GM18873 (cell line): ENCODE measurements around the gene NHERF2.

ENCODE experiments used
- ATAC-seq: cut with Tn5 transposase; IDR thresholded peaks from one replicate; pipeline ENCODE4 v1.9.1; 2021; ENCODE audit warnings: mild to moderate bottlenecking, moderate library complexity, moderate number of reproducible peaks; ENCODE audit not compliant: unreplicated experiment, low FRiP score

The NHERF2 gene

DNA sequence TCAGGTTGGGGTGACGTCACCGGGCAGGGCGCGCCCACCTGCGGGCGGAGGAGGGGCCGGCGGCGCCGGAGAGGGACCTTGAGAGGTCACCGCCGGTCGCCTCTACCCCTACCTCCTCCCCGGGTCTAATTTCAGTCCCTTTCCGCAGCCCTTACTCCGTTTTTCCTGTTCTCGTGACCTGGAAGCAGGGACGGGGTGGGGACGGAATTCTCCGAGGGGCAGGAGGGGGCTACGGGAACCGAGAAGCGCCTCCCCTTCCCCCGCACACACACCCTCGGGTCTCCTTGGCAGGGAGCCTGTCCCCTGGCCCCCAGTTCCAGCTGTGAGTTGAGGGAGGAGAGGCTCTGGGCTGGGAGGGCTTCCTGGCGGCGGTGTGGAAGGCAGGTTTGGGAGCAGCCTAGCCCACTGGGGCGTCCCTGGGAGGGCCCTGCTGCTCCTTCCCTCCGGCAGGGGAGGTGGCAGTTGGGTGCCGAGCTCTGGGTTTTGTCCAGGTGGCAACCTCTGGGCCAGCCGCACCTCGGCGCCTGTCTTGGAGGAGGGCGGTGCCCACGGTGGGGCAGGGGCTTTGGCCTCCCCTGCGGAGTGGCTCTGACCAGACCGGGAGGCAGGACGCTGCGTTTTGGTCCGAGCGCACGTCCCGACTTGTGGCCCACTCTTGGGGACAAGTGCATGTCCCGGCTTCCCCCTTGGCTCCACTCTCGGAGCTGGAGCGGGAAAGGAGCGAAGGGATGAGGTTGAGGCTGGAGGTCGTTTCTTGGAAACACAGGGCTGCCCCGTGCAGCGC lies 36.2 kb upstream of the NHERF2 start:
- no peak for ATAC-seq

DNA sequence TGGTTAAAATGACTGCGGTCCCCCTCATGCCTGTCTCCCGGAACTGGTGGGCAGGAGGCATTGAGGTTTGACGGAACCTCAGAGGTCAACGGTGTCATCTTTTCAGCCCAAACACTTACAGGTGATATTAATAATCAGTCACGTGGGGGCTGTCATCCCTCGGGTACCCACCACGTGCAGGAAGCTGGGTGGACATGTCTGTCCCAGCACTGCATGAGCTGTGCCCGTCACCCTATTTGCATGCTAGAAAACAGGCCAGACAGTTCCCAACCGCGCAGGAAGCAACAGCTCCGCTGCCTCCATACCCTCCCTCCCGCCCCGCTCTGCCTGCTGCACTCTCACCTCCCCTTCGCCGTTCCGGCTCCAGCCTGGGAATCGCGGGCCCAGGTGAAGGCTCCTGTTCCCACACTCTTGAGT lies 35.6 kb upstream of the NHERF2 start:
- ATAC-seq = peak; percentile 43

DNA sequence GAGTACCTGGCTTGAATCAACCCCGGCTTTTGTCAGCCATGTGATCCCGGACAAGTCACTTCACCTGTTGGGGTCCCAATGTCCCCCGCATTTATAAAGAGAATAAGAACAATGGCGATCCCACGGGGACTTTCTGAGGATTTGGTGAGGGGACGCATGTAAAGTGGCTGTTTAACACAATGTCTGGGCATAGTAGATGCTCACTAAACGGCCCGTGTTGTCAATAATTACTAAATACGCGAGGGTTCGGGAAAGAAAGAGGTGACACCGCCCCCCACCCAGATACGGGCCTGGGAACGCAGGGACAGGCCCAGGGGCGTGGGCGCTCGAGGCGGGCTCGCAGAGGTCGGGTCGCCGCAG lies 35.1 kb upstream of the NHERF2 start:
- no peak for ATAC-seq

DNA sequence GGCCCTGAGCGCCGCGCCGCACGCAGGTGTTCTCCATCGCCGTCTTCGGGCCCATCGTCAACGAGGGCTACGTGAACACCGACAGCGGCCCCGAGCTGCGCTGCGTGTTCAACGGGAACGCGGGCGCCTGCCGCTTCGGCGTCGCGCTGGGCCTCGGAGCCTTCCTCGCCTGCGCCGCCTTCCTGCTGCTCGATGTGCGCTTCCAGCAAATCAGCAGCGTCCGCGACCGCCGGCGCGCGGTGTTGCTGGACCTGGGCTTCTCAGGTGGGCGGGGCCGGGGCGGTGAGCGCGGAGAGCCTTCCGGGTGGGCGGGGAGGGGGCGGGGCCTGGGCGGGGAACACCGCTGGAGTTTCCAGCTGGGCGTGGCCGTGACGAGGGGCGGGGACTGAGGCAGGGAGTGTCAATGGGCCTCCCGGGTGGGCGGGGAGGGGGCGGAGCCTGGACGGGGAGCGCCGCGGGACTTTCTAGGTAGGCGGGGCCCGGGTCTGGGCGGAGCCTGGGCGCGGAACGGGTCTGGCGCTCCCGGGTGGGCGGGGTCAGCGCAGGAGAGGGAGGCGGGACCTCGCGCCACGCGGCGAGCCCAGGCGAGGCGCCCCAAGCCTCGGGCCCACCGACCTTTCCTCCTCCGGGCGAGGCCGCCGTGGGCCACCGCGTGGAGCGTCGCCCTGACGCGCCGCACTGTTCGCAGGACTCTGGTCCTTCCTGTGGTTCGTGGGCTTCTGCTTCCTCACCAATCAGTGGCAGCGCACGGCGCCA lies 34.6 kb upstream of the NHERF2 start:
- ATAC-seq = no peak

DNA sequence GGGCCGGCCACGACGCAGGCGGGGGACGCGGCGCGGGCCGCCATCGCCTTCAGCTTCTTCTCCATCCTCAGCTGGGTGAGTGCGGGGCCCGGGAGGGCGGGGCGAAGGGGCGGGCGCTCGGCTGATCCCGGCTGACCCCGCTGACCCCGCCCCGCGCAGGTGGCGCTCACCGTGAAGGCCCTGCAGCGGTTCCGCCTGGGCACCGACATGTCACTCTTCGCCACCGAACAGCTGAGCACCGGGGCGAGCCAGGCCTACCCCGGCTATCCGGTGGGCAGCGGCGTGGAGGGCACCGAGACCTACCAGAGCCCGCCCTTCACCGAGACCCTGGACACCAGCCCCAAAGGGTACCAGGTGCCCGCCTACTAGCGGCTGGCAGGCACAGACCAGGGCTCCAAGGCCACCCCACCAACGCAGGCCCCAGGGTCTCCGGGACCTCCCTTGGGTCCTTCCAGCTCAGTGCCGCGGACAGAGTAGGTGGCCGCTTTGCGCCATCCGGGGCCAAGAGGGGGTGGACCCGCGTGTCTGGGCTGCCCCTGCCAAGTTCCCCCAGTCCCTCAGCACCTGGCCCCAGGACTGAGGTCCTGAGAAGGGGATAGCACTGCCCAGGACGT lies 33.9 kb upstream of the NHERF2 start:
- no peak for ATAC-seq

DNA sequence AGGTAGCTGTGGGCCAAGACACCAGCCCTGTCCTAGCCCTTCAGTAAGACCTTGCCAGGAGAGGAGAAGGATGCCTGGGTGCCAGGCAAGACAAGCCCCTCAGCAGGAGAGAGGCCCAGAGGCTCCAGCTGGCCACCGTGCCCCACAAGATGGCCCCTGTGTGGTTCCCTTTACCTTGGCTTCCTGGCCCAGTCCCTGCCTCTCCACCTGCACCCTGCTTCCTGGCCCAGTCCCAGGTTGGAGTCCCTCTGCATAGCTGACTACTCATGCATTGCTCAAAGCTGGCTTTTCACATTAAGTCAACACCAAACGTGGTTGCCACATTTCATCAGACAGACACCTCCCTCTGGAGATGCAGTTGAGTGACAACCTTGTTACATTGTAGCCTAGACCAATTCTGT lies 33.0 kb upstream of the NHERF2 start:
- ATAC-seq = no peak

DNA sequence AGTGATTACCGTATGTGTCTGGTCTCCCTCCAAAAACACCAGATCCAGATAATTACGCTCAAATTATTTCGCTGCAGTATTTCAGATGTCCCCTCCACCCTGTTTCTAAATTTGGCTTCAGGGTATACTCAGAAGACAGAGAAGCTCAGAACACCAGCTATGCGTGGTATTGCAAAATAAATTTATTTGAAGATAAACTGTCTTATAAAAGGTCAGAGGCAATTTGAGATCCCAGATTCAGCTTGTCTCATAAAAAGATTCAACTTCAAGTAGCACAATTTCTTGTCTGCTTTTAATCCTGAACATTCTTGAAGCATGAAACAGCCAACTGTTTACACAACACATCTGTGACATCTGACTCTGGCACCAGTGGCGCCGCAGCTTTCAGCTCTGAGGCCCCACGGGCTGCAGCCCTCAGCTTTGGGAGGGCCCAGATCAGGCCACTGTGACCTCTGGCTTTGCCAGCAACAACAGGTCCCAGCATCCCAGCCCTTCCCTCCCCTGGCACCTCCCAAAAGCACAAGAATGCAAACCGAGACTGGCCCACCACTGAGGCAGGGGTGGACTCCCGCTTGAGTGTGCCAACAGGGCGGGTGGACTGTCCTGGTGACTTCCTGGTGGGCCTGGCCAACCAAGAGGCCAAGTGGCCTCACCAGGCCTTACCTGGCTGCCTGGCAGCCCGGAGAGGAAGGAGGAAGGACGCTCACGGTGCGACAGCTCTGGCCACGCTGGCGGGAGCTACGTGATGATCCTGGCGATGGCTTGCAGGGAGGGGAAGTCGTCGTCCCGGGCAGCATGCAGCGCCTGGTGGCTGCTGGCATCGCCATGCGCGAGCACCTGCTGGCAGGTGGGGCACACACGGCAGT lies 29.0 kb upstream of the NHERF2 start:
- no peak for ATAC-seq

DNA sequence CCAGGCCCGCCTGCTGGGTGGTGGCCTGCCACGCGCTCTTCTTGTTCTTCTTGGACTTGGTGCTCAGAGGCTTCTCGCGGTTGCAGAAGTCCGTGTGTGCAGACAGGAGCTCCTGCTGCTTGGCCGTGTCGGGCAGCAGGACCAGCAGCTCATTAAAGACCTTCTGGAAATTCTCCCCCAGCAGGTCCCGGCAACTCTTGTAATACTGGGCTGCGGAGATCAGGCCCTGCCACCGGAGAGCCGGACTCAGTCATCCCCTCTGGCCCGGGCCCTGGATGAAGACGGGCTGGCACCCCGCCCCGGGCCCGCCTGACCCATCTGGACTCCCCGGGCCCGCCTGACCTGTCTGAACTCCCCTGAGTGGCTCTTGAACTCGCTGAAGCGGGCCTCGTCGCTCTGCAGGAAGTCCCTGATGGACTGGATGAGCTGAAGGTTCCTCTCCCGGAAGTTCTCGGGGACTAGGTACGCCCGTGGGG lies 28.3 kb upstream of the NHERF2 start:
- ATAC-seq = no peak

DNA sequence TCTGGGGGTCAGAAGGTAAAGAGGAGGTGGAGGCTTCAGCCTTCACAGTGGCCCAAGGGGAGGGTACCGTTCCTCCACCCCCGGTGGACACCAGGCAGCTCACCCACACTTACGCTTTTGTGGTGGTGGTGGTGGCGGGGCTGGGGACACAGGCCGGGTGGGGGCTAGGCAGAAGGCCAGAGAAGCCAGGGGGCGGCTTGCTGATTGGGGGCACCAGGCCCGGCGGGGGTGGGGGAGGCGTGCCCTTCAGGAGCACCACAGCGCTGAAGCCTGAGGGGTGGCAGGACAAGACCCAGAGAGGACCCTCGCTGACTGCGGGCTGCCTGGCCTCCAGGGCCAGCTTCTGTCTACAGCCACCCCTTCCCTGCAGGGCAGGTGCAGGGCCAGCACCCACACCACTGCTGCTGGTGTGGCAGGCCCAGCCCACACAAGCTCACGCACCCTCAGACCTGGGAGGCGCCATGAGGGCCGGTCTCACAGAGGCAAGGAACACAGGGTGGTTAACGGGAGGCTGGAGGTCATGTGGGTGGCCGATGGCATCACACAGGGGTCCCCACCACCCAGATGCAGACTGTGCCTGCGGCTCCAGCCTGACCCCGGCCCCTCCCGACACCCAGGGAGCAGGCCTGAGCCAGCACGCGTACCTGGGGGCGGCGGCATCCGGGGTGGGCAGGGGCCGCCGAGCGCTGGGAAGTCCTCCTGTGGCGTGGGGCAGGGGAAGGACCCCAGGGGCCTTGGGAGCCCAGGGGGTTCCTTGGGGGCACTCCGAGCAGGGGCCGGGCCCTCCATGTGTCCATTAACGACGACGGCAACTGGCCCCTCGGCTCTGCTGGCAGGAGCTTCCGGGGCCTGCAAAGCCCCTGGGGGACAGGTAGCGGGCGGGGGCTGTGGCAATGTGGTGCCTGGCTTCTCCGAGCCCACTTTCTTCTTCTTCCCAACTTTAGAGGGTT lies 27.6 kb upstream of the NHERF2 start:
- no peak for ATAC-seq

DNA sequence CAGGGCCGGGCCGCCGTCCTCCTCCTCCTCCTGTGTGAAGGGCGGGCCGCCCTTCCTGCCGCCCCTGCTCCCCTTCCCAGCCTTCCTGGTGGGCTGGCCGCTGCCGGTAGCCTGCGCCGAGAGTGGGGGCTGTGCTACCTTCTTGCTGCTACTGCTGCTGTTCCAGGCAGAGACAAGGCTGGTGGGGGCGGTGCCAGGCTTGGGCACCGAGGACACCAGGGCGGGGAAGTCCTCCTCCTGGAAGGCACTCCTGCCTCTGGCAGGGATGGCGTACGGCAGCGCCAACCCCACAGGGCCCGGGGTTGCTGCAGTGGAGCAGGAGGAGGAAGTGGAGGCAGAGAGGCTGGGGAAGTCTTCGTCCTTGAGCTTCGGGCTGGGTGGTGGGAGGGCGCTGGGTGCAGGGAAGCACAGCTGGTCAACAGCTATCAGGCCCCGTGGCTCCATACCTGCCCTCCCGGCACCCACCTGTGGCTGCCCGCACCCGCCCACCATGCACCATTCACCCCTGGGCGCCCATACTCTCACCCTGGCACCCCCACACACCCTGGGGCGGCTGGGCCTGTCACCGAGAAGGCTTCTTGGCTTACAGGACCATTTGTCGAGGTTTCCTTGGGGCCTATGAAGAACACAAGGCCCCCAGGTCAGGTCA lies 26.7 kb upstream of the NHERF2 start:
- ATAC-seq = no peak

DNA sequence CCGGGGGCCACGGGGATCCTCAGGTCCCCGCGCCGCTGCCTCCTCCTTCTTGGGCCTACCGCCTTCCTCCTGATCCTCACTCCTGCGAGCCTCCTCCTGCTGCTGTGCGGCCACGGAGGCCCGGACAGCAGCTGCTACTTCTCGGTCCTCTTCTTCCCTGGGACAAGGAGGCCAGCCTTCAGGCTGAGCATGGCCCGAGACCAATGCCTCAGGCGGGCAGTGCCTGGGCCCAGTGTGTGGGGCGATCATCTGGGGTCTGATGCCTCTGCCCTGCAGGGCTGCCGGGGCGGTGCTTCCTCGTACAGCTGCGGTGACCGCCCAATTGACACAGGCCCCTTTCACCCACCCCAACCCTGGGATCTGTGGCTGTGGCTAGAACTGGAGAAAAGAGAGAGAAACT lies 25.7 kb upstream of the NHERF2 start:
- no peak for ATAC-seq

DNA sequence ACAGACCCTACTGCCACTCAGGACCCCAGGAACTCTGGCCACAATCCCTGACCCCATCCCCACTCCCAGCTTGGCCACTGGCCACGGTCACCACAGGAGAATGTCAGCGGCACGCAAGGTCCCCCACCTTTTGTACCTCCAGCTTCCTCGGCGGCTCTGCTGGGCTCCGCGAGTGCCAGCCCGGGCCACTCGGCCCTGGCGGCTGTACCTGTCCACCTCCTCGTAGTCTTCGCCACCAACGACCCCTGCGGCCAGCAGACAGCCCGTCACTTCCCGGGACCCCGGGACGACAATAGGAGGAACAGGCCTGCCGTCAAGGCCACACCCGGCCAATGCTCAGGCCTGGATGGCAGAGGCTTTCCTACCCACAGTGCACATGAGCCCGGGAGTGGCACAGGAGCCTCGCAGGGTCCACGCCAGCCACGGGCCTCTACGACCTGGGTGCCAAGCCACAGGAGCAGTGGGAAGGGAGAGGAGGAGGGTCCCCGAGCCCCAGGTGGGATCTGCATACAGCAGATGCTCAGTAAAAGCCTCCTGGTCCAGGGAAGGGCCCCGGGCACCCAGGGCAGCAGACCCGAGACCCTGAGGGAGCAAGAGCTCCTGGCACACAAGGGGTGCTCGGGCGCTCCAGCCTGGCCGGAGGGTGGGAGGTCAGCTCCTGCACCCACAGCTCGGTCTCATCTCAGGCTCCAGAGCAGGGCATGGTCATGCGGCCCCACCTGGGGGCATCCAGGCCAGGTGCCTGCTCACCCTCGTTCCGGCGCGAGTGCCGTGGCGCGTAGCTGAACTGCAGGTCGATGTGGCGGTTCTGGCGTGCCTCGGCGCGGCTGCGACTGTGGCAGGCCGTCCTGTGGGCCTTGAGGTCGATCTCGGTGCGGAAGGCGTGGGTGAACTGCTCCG lies 25.0 kb upstream of the NHERF2 start:
- no peak for ATAC-seq

DNA sequence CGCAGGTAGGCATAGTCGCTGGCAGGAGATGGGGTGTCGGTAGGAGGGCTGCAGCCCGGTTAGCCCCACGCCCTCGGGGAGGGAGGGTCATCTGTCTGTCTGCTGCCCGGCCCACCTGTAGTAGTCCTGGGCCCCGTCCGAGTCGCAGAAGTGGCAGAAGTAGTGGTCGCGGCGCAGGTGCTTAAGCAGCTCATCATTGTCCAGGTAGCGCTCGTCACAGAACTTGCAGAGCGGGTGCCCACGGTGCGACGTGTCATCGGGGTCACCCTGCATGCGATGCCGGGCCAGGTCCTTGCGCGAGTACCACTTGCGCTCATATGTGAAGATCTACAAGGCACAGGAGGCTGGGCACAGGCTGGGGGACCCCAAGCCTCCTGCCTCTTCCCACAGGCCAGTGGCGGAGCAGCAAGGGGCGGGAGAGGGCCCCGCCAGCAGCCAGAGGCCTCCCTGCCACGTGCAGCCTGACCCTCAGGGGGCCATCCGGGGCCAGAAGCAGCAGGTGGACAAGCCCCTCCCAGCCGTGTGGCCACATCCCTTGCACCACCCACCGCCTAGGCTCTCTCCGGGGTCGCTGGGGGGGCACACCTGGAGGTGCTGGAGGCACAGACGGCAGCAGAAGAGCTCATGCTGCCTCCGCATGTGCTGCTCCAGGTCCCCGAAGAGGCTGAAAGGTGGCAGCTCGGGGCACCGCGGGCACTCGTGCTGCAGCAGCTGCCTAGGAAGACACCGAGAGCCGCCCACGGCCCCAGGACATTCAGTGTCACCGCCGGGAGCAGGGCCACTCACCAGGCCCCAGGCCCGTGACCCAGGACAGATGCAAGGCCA lies 24.1 kb upstream of the NHERF2 start:
- ATAC-seq = no peak

DNA sequence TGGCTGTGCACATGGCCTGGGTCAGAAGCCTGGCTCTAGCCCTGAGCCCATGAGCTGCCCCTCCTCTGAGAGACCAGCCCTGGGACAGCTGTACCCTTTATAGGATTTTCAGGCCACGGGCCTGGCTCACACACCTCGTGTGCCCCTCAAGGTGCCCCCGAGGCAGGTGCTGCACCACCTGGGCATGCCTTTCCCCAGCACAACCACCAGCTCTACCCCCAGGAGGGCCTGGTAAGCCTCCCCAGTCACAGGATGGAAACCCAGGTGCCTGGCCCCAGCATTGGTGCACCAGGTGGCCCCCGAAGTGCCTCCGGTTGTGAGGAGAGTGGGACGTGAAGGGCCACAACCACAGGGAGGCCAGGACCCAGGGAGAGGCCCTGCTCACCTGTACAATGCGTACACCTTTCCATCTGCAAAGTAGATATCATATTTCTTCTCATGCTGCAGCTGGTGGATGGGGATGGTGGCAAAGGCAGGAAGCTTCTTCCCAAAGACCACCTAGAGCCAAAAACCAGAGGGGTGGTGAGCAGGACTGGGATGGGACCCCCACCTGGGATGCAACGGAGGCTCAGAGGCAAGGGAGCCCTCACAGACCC lies 23.4 kb upstream of the NHERF2 start:
- no peak for ATAC-seq

DNA sequence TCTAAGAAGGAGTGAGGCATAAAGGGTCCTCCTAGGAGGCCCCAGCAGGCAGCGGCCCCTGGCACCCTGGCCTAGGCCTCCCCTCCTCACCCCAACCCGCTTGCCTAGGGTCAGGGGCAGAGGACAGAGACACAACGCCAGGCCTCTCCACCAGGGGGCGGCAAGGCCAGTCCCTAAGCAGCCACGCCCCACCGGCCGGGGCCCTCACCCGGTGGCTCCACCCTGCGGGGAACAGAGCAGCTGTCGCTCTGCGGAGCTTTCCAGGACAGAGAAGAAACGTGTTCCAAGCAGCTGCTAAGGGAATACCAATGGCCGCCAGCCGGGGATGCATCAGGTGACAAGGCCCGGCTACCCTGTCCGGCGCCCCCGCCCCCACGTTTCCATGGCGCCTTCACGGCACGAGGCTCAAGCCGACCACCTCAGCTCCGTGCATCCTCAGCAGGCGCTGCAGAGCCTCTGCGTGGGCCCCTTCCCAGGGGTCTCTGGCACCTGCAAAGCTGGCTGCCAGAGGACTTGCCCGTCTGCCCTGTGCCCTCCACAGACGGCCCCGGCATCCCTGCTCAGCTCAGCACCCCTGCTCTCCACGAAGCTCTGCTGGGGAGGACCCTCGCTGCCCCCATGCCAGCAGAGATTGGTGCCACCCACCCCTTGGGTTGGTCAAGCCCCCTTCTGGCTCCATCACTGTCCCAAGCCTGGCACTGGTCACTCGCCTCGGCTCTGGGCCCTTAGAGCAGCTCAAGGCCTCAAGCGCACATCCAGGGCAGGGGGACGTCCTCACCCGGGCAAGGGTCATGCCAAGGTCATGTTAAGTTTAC lies 22.7 kb upstream of the NHERF2 start:
- ATAC-seq = no peak
